Measurements from ENCODE around the gene SMTNL1.
"Not testable (repeated sequence)": the region's sequence is repeated elsewhere in the genome, so short reads cannot be mapped to it uniquely, and the experiment has no call there.

SMTNL1 gene

GRCh38 chr11:57511741-57512430 lies 25.5 kb upstream of the SMTNL1 start:
- no peak for DNase-seq

GRCh38 chr11:57512646-57513451 lies 24.5 kb upstream of the SMTNL1 start:
- DNase-seq, result no peak

- no peak for DNase-seq
These were observed 24.0 kb upstream of the SMTNL1 start for GRCh38 chr11:57513452-57513795.

GRCh38 chr11:57513911-57514537 lies 23.4 kb upstream of the SMTNL1 start:
- no peak for DNase-seq

GRCh38 chr11:57514538-57515331 lies 22.7 kb upstream of the SMTNL1 start:
- DNase-seq, result no peak

GRCh38 chr11:57515332-57516060 lies 21.9 kb upstream of the SMTNL1 start, which contains the start of gene SLC43A1:
TSS of gene SLC43A1 (minus strand) at chr11:57515702. CDS start at chr11:57514111, 1,591 bp downstream.
- no peak for DNase-seq

- DNase-seq, result no peak
These were observed 21.3 kb upstream of the SMTNL1 start for GRCh38 chr11:57516061-57516443.

GRCh38 chr11:57521116-57521515 lies 16.3 kb upstream of the SMTNL1 start:
- DNase-seq, result no peak

- no peak for DNase-seq
These were observed 14.0 kb upstream of the SMTNL1 start for GRCh38 chr11:57523419-57523818.

- peak; percentile 52 for DNase-seq
These were observed 10.3 kb upstream of the SMTNL1 start for GRCh38 chr11:57527056-57527631.

- no peak for DNase-seq
These were observed 8.4 kb upstream of the SMTNL1 start for GRCh38 chr11:57529012-57529411.

- DNase-seq, result no peak
These were observed 7.2 kb upstream of the SMTNL1 start for GRCh38 chr11:57530215-57530595.

GRCh38 chr11:57530596-57531507 lies 6.5 kb upstream of the SMTNL1 start, which contains the start of gene TIMM10:
TSS of gene TIMM10 (minus strand) at chr11:57530754. CDS start at chr11:57530189, 565 bp downstream.
- peak; percentile 96 for DNase-seq

GRCh38 chr11:57534449-57534848 lies 2.9 kb upstream of the SMTNL1 start:
- not testable (repeated sequence) for DNase-seq

- no peak for DNase-seq
These were observed 1.9 kb downstream of the SMTNL1 start for GRCh38 chr11:57539342-57539741.

GRCh38 chr11:57541169-57541568 lies 3.8 kb downstream of the SMTNL1 start:
- DNase-seq, result no peak

- no peak for DNase-seq
These were observed 5.2 kb downstream of the SMTNL1 start for GRCh38 chr11:57542582-57542981.

- no peak for DNase-seq
These were observed 6.2 kb downstream of the SMTNL1 start for GRCh38 chr11:57543593-57543992.

- no peak for DNase-seq
These were observed 7.2 kb downstream of the SMTNL1 start for GRCh38 chr11:57544566-57544965.

GRCh38 chr11:57545883-57546282 lies 8.5 kb downstream of the SMTNL1 start:
- no peak for DNase-seq

- DNase-seq, result no peak
These were observed 9.1 kb downstream of the SMTNL1 start for GRCh38 chr11:57546451-57546850.

Data from DMS79 (cell line).